ENCODE data around the gene ZRANB1.

DNA sequence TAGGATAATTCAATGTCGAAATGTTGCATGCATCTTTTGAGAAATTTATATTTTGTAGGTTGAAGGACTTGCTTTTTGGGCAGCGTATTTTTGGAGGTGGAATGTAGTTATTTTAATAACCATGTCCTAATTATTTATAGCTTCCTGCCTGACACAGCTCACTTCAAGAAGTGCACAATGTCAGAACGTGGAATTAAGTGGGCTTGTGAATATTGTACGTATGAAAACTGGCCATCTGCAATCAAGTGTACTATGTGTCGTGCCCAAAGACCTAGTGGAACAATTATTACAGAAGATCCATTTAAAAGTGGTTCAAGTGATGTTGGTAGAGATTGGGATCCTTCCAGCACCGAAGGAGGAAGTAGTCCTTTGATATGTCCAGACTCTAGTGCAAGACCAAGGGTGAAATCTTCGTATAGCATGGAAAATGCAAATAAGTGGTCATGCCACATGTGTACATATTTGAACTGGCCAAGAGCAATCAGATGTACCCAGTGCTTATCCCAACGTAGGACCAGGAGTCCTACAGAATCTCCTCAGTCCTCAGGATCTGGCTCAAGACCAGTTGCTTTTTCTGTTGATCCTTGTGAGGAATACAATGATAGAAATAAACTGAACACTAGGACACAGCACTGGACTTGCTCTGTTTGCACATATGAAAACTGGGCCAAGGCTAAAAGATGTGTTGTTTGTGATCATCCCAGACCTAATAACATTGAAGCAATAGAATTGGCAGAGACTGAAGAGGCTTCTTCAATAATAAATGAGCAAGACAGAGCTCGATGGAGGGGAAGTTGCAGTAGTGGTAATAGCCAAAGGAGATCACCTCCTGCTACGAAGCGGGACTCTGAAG is 620 bp downstream of the ZRANB1 start:
- TF ChIP-seq, protein P1, sequence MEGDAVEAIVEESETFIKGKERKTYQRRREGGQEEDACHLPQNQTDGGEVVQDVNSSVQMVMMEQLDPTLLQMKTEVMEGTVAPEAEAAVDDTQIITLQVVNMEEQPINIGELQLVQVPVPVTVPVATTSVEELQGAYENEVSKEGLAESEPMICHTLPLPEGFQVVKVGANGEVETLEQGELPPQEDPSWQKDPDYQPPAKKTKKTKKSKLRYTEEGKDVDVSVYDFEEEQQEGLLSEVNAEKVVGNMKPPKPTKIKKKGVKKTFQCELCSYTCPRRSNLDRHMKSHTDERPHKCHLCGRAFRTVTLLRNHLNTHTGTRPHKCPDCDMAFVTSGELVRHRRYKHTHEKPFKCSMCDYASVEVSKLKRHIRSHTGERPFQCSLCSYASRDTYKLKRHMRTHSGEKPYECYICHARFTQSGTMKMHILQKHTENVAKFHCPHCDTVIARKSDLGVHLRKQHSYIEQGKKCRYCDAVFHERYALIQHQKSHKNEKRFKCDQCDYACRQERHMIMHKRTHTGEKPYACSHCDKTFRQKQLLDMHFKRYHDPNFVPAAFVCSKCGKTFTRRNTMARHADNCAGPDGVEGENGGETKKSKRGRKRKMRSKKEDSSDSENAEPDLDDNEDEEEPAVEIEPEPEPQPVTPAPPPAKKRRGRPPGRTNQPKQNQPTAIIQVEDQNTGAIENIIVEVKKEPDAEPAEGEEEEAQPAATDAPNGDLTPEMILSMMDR (conservative IDR thresholded peaks at IDR 0.05 in 1 of 2, IDR thresholded peaks at IDR 0.05 in 1 of 2; ENCODE audit: extremely low read depth in 1 of 2, insufficient read depth in 1 of 2, low read depth in 1 of 2, low read length in 2 of 2), result no peak
- TF ChIP-seq EZH2 (IDR thresholded peaks at IDR 0.05; ENCODE audit: borderline replicate concordance, low read length), result no peak

Measured in mammary epithelial cell (primary cell).